Measurements from ENCODE around the gene DNER.

DNER gene

GRCh38 chr2:229426464-229426863 lies 287.9 kb downstream of the DNER start:
- Histone ChIP-seq H3K79me2 (no peaks in the 10 kb centered on the region), H3K4me1 (no peaks in the 10 kb centered on the region), H3K4me2 (ENCODE audit: low read length) (no peak overlapping the region), H3K36me3 (ENCODE audit: control insufficient read depth, insufficient read depth, low read length) (no peaks in the 10 kb centered on the region), H3K9ac (no peak overlapping the region), H3K27me3 (ENCODE audit: control insufficient read depth, insufficient read depth, low read length) (no peaks in the 10 kb centered on the region), H3K4me3 (ENCODE audit: low read depth, low read length) (no peak overlapping the region), H3K27ac (no peak overlapping the region), H2AFZ (no peak overlapping the region), H3K9me3 (ENCODE audit: control insufficient read depth, low read length) (no peaks in the 10 kb centered on the region)
- TF ChIP-seq, protein P1, sequence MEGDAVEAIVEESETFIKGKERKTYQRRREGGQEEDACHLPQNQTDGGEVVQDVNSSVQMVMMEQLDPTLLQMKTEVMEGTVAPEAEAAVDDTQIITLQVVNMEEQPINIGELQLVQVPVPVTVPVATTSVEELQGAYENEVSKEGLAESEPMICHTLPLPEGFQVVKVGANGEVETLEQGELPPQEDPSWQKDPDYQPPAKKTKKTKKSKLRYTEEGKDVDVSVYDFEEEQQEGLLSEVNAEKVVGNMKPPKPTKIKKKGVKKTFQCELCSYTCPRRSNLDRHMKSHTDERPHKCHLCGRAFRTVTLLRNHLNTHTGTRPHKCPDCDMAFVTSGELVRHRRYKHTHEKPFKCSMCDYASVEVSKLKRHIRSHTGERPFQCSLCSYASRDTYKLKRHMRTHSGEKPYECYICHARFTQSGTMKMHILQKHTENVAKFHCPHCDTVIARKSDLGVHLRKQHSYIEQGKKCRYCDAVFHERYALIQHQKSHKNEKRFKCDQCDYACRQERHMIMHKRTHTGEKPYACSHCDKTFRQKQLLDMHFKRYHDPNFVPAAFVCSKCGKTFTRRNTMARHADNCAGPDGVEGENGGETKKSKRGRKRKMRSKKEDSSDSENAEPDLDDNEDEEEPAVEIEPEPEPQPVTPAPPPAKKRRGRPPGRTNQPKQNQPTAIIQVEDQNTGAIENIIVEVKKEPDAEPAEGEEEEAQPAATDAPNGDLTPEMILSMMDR (IDR thresholded peaks at IDR 0.05): no peak

DNA sequence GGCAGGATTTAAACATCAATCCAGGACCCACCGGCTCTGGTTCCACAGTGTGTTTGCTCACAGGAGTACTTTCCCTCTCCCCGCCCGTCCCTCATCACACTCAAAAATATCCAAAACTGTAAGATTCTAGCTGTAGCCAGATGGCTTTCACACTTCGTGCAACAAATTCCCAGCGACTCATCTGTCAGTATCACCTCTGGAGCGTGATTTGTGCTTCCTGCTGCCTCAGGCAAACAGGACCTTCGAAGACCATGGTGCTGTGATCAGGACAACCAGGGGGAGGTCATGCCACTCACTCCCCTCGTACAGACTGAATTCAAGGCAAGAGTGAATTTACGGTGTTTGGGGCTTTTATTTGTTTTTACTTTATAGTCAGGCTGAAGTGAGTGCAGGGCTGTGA lies 288.8 kb downstream of the DNER start:
- Histone ChIP-seq H3K9ac (no peak overlapping the region), H3K4me2 (ENCODE audit: low read length) (no peak overlapping the region), H3K79me2 (no peaks in the 10 kb centered on the region), H3K4me3 (ENCODE audit: low read depth, low read length) (no peak overlapping the region), H3K27me3 (ENCODE audit: control insufficient read depth, insufficient read depth, low read length) (no peaks in the 10 kb centered on the region), H3K27ac (no peak overlapping the region), H3K9me3 (ENCODE audit: control insufficient read depth, low read length) (no peaks in the 10 kb centered on the region), H3K36me3 (ENCODE audit: control insufficient read depth, insufficient read depth, low read length) (no peaks in the 10 kb centered on the region), H3K4me1 (no peaks in the 10 kb centered on the region), H2AFZ (no peak overlapping the region)
- TF ChIP-seq, protein P1 (IDR thresholded peaks at IDR 0.05): no peak

- TF ChIP-seq, protein P1 (IDR thresholded peaks at IDR 0.05): no peak
- Histone ChIP-seq H3K9me3 (ENCODE audit: control insufficient read depth, low read length) (no peaks in the 10 kb centered on the region), H3K27ac (no peak overlapping the region), H3K27me3 (ENCODE audit: control insufficient read depth, insufficient read depth, low read length) (no peaks in the 10 kb centered on the region), H3K4me2 (ENCODE audit: low read length) (no peak overlapping the region), H2AFZ (no peak overlapping the region), H3K79me2 (no peaks in the 10 kb centered on the region), H3K4me1 (no peaks in the 10 kb centered on the region), H3K36me3 (ENCODE audit: control insufficient read depth, insufficient read depth, low read length) (no peaks in the 10 kb centered on the region), H3K4me3 (ENCODE audit: low read depth, low read length) (no peak overlapping the region), H3K9ac (no peak overlapping the region)
Measured at GRCh38 chr2:229422063-229422462, 292.3 kb downstream of the DNER start.

- no peaks in the 10 kb centered on the region for H3K79me2 ChIP-seq
- TF ChIP-seq, protein P1 (IDR thresholded peaks at IDR 0.05): no peak
- H3K9me3 ChIP-seq (ENCODE audit: control insufficient read depth, low read length): no peaks in the 10 kb centered on the region
- H2AFZ ChIP-seq: no peak overlapping the region
- no peaks in the 10 kb centered on the region for H3K27me3 ChIP-seq (ENCODE audit: control insufficient read depth, insufficient read depth, low read length)
- no peak overlapping the region for H3K4me3 ChIP-seq (ENCODE audit: low read depth, low read length)
- no peak overlapping the region for H3K27ac ChIP-seq
- H3K9ac ChIP-seq: no peak overlapping the region
- no peaks in the 10 kb centered on the region for H3K36me3 ChIP-seq (ENCODE audit: control insufficient read depth, insufficient read depth, low read length)
- no peak overlapping the region for H3K4me2 ChIP-seq (ENCODE audit: low read length)
- no peaks in the 10 kb centered on the region for H3K4me1 ChIP-seq
Measured at GRCh38 chr2:229419158-229419557, 295.2 kb downstream of the DNER start.

- Histone ChIP-seq H3K27me3 (ENCODE audit: control insufficient read depth, insufficient read depth, low read length) (no peaks in the 10 kb centered on the region), H3K4me1 (no peaks in the 10 kb centered on the region), H3K9ac (no peak overlapping the region), H3K79me2 (no peaks in the 10 kb centered on the region), H3K36me3 (ENCODE audit: control insufficient read depth, insufficient read depth, low read length) (no peaks in the 10 kb centered on the region), H3K27ac (no peak overlapping the region), H3K4me3 (ENCODE audit: low read depth, low read length) (no peak overlapping the region), H3K9me3 (ENCODE audit: control insufficient read depth, low read length) (no peaks in the 10 kb centered on the region), H3K4me2 (ENCODE audit: low read length) (no peak overlapping the region), H2AFZ (no peak overlapping the region)
- TF ChIP-seq, protein P1 (IDR thresholded peaks at IDR 0.05): no peak
Measured at GRCh38 chr2:229417916-229418315, 296.4 kb downstream of the DNER start.
